GM18526 (cell line): ENCODE measurements around the gene NMD3.

Source experiments
- POLR2A ChIP-seq: IDR thresholded peaks from 3 replicates; pipeline ENCODE4 v1.6.1; 2011; ENCODE audit not compliant: insufficient read length; ENCODE audit errors: extremely low read depth

NMD3 gene

GRCh38 chr3:161265916-161266571 is 44.9 kb downstream of the NMD3 start:
- no peak for TF ChIP-seq POLR2A

GRCh38 chr3:161266731-161267150 is 45.6 kb downstream of the NMD3 start:
- TF ChIP-seq POLR2A, result no peak

DNA sequence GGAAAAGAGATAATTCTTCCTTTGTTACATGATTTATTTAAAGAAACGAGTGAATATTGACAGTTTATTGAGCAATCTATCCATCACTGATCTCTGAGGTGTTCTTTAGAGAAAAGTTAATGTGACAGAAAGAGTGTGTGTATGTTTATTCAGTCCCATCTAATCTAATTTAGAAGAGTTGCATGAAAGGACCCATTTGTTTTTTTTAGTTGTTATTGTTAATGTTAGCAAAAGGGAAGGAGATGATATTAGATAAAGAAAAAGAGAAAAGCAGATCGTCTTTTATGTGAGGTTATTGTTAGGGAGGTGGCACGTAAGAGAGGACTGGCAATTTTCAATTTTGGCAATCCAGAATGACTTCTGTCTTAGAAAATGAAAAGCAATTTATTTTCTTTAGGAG is 46.5 kb downstream of the NMD3 start:
- no peak for TF ChIP-seq POLR2A

- TF ChIP-seq POLR2A, result no peak
These were observed 47.5 kb downstream of the NMD3 start for GRCh38 chr3:161268601-161269000.

GRCh38 chr3:161270991-161271390 is 49.9 kb downstream of the NMD3 start:
- TF ChIP-seq POLR2A, result no peak

DNA sequence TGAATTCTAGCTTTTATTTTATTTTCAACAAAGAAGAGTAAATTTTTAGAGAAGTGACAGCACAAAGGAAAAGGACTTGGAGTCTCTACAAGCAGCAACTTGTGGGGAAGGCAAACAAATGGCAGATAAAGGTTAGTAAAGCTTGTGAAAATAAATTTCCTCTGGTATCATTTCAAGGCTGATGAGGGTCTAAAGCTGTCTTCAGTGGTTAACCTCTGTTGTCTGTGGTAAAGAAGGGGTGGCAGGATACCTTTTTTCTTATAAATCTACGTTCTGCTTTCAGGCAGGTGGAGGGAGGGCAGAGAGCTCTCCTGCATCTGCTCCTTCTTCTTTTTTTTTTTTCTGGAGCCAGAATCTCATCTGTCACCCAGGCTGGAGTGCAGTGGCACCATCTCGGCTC is 50.5 kb downstream of the NMD3 start:
- TF ChIP-seq POLR2A, result no peak

- TF ChIP-seq POLR2A, result no peak
These were observed 51.4 kb downstream of the NMD3 start for GRCh38 chr3:161272524-161272923.

DNA sequence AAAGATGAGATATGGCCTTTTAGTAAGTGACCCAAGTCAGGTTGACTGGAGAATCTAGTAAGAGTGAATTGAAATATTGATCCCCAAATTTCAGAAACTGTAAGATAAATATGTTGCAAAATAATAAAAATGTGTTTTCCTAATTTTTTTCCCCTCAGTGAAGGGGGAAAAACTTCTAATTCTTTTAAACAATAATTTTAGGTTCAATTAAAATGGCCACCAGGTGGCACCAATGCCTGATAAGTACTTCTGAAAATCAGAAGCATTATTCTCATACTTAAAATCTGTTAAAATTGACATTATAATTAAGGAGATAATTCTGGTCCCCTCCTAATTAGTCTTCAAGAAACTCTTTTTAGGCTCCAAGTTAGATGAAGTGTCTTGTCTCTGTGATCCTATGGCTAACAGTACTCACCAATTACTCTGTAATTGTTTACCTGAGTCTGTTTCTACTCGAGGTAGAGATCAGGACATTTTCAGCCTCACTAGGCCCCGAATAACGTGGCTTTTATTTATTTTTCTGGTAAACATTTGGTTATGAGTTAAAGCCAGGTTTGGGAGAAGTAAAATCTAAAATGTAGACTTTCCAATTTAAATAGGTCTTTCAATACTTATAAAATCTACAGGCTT is 52.6 kb downstream of the NMD3 start:
- no peak for TF ChIP-seq POLR2A

GRCh38 chr3:161274691-161275298 is 53.7 kb downstream of the NMD3 start:
- no peak for TF ChIP-seq POLR2A

- TF ChIP-seq POLR2A, result no peak
These were observed 54.8 kb downstream of the NMD3 start for GRCh38 chr3:161275919-161276318.

GRCh38 chr3:161284989-161285388 is 63.9 kb downstream of the NMD3 start:
- TF ChIP-seq POLR2A, result no peak

GRCh38 chr3:161289174-161289573 is 68.1 kb downstream of the NMD3 start:
- TF ChIP-seq POLR2A, result no peak

DNA sequence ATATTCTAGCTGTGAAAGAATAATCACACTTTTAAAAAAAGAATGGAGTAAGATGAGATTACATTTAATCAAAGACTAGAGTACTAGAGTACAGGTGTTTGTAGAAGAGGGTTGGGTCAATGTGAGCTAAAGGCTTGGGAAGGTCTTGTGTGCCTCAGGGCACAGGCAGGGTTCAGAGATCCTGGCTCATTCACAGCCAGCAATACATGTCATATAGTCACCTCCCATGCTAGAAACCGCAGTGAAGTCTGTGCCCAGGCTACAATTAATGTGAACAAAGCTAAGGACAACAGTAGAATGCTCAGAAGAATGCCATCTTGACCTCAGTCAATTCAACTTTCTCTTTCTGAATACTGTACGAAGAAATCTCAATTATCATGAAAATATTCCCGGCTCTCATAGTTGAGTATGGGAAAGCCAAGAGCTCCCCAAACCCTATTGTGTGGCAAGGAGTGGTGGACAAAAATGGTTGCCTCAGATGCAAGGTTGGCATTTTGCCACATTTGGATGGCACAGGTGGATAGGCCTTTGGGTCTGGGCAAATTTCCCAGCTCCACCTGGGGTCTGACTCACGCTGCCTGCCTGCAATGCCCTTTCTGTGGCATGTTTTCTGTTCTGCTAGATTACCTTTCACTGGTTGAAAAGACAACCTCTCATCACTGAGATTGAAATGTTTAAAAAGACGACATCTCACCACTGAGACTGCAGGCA is 70.2 kb downstream of the NMD3 start:
- no peak for TF ChIP-seq POLR2A

DNA sequence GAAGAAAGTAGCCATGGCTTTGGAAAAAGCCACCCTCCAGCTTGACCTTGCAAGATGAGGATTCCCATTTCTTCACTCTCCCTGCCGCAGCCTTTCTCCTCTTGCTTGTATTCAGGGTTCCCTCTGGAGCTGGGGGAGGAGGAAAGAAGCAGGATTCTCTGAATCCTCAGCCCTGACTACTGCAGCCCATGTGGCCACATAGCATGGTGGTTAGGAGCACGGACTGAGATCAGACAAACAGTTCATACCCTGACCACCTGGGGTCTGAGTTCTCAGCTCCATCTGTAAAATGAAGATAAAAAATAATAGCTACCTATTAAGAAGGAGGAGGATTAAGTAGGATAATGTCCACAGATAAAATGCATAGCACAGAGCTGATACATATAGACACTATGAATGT is 72.3 kb downstream of the NMD3 start:
- no peak for TF ChIP-seq POLR2A

- no peak for TF ChIP-seq POLR2A
These were observed 74.2 kb downstream of the NMD3 start for GRCh38 chr3:161295325-161295724.

- no peak for TF ChIP-seq POLR2A
These were observed 75.7 kb downstream of the NMD3 start for GRCh38 chr3:161296814-161297213.
